Liver (tissue), 9 donors: ENCODE data around the gene KIF1A. TPM values are rescaled to one million over a fixed set of nuclear protein-coding genes. Genes with fewer than 3 reads are reported as not detected.
"Not testable (repeated sequence)": the region's sequence is repeated elsewhere in the genome, so short reads cannot be mapped to it uniquely, and the experiment has no call there.

Experiments
- DNase-seq: peaks from one replicate; pipeline ENCODE4 v3.0.0-alpha.2; 2017; ENCODE audit warnings: low spot score
- H3K27ac ChIP-seq, 2 donors: one replicate each; pipeline ENCODE4 v1.7.0; 2013; ENCODE audit warnings: inconsistent platforms in 2 of 2, low read length in 2 of 2, control low read depth in 1 of 2, low read depth in 1 of 2, mild to moderate bottlenecking in 1 of 2
- H3K27me3 ChIP-seq, 4 donors: one replicate each; pipeline versions ENCODE4 v1.6.1 to v1.7.0; 2013; ENCODE audit warnings: low read length in 3 of 4, inconsistent platforms in 1 of 4, mild to moderate bottlenecking in 1 of 4, moderate library complexity in 1 of 4; ENCODE audit not compliant: control insufficient read depth in 4 of 4, insufficient read depth in 4 of 4
- H3K36me3 ChIP-seq, 4 donors: one replicate each; pipeline versions ENCODE4 v1.6.1 to v1.7.0; 2013; ENCODE audit warnings: low read length in 3 of 4, mild to moderate bottlenecking in 3 of 4, low read depth in 1 of 4, moderate library complexity in 1 of 4; ENCODE audit not compliant: control insufficient read depth in 4 of 4, insufficient read depth in 3 of 4
- H3K4me1 ChIP-seq, 4 donors: one replicate each; pipeline versions ENCODE4 v1.6.1 to v1.7.0; 2013; ENCODE audit warnings: low read length in 3 of 4, mild to moderate bottlenecking in 3 of 4, moderate library complexity in 1 of 4; ENCODE audit not compliant: control insufficient read depth in 4 of 4, insufficient read depth in 4 of 4
- H3K4me3 ChIP-seq, 3 donors: one replicate each; pipeline versions ENCODE4 v1.6.1 to v1.7.0; 2013; ENCODE audit warnings: low read length in 3 of 3, control low read depth in 1 of 3, low read depth in 1 of 3, mild to moderate bottlenecking in 1 of 3
- H3K9ac ChIP-seq, 2 donors: one replicate each; pipeline ENCODE4 v1.7.0; 2013; ENCODE audit warnings: low read length in 2 of 2, mild to moderate bottlenecking in 2 of 2, moderate library complexity in 2 of 2, control low read depth in 1 of 2, low read depth in 1 of 2
- H3K9me3 ChIP-seq, 4 donors: one replicate each; pipeline versions ENCODE4 v1.6.1 to v1.7.0; 2013; ENCODE audit warnings: low read length in 3 of 4; ENCODE audit not compliant: control insufficient read depth in 4 of 4
- ATF3 ChIP-seq: IDR thresholded peaks from 2 replicates; pipeline ENCODE4 v1.6.1; 2016; ENCODE audit warnings: antibody characterized with exemption
- CTCF ChIP-seq: fragments of 150-350 bp; IDR thresholded peaks from 2 replicates; pipeline ENCODE4 v1.5.1; 2017; ENCODE audit warnings: improper control_type of control experiment, low read depth, low read length; ENCODE audit not compliant: missing input control
- EGR1 ChIP-seq, 2 donors: IDR thresholded peaks; 2 replicates each; pipeline ENCODE4 v1.6.1; 2016 to 2018; ENCODE audit warnings: antibody characterized with exemption in 2 of 2, low read depth in 2 of 2
- FOXA1 ChIP-seq: IDR thresholded peaks from 2 replicates; pipeline ENCODE4 v1.6.1; 2016; ENCODE audit warnings: antibody characterized with exemption
- FOXA2 ChIP-seq: IDR thresholded peaks from 2 replicates; pipeline ENCODE4 v1.6.1; 2016; ENCODE audit warnings: antibody characterized with exemption
- GABPA ChIP-seq, 2 donors: IDR thresholded peaks in 1 of 2; conservative IDR thresholded peaks in 1 of 2; 2 replicates each; pipeline ENCODE4 v1.6.1; 2016; ENCODE audit warnings: antibody characterized with exemption in 2 of 2, mild to moderate bottlenecking in 1 of 2, moderate library complexity in 1 of 2
- HNF4A ChIP-seq, 2 donors: conservative IDR thresholded peaks; 2 replicates each; pipeline ENCODE4 v1.6.1; 2016; ENCODE audit warnings: antibody characterized with exemption in 2 of 2, mild to moderate bottlenecking in 2 of 2
- JUND ChIP-seq, 2 donors: IDR thresholded peaks; 2 replicates each; pipeline ENCODE4 v1.6.1; 2016; ENCODE audit warnings: antibody characterized with exemption in 2 of 2
- MAX ChIP-seq: IDR thresholded peaks from 2 replicates; pipeline ENCODE4 v1.6.1; 2016; ENCODE audit warnings: antibody characterized with exemption
- RAD21 ChIP-seq, 2 donors: IDR thresholded peaks; 2 replicates each; pipeline ENCODE4 v1.6.1; 2016; ENCODE audit warnings: antibody characterized with exemption in 2 of 2, mild to moderate bottlenecking in 2 of 2
- RXRA ChIP-seq, 2 donors: IDR thresholded peaks; 2 replicates each; pipeline ENCODE4 v1.6.1; 2017 to 2018; ENCODE audit warnings: antibody characterized with exemption in 2 of 2, mild to moderate bottlenecking in 1 of 2
- SP1 ChIP-seq: IDR thresholded peaks from 2 replicates; pipeline ENCODE4 v1.6.1; 2018; ENCODE audit warnings: antibody characterized with exemption, mild to moderate bottlenecking
- WGBS: extraction: QIAGEN DNeasy Blood & Tissue Kit; methylation state at CpG from one replicate; pipeline ENCODE4 v1.1.7; 2013; 5-methylcytosine and 5-hydroxymethylcytosine counted together
- polyA plus RNA-seq, 2 donors: library from polyadenylated mRNA; stranded (reverse) in 1 of 2; unstranded in 1 of 2; fragments of 200-250 nt in 1 of 2; fragments of >200 nt in 1 of 2; fragmentation: Nextera tagmentation in 1 of 2; extraction: Ambion mirVana in 1 of 2; gene quantifications; one replicate each; pipeline versions ENCODE4 v1.2.1 to v1.2.3, GENCODE V29; 2013 to 2015
- total RNA-seq, 2 donors: library from RNA; depleted of rRNA; stranded (reverse); fragments of >200 nt; gene quantifications; one replicate each; pipeline ENCODE4 v1.2.3, GENCODE V29; 2014
- donor health status: healthy.
- donor health status: healthy.
- donor health status: healthy.
- donor health status: healthy.
- donor health status: healthy.

KIF1A gene
- total and polyA plus RNA-seq, 4 donors = 0.03 to 0.21 (median 0.11) TPM

- Histone ChIP-seq H3K4me3 (no peak overlapping the region), H3K4me1 (peaks cover 7 to 28% (median 20%) of the 10 kb centered on the region in 4 donors), H3K36me3 (no peaks in the 10 kb centered on the region), H3K27me3 (no peaks in the 10 kb centered on the region), H3K9ac (no peak overlapping the region), H3K9me3 (no peaks in the 10 kb centered on the region), H3K27ac (no peak overlapping the region)
- DNase-seq = no peak
- 92% methylated on average over 13 of the region's 13 CpGs for WGBS
- TF ChIP-seq HNF4A (conservative IDR thresholded peaks at IDR 0.05) = no peak
- TF ChIP-seq FOXA2 = no peak
- TF ChIP-seq MAX = no peak
- no peak for TF ChIP-seq ATF3
- TF ChIP-seq SP1 = no peak
- no peak for TF ChIP-seq JUND (IDR thresholded peaks at IDR 0.05)
- TF ChIP-seq RAD21 (IDR thresholded peaks at IDR 0.05) = no peak
- TF ChIP-seq FOXA1 = no peak
- no peak for TF ChIP-seq CTCF
- TF ChIP-seq GABPA (IDR thresholded peaks at IDR 0.05 in 1 of 2, conservative IDR thresholded peaks at IDR 0.05 in 1 of 2) = no peak
These were observed 27.8 kb upstream of the KIF1A start for GRCh38 chr2:240847817-240848216.

- Histone ChIP-seq H3K27me3 (no peaks in the 10 kb centered on the region), H3K9ac (no peak overlapping the region), H3K9me3 (no peaks in the 10 kb centered on the region), H3K4me1 (peaks cover 7 to 26% (median 19%) of the 10 kb centered on the region in 4 donors), H3K4me3 (no peak overlapping the region), H3K36me3 (no peaks in the 10 kb centered on the region), H3K27ac (no peak overlapping the region)
- 58% methylated on average over 5 of the region's 5 CpGs for WGBS
- TF ChIP-seq HNF4A (conservative IDR thresholded peaks at IDR 0.05) = peak in 1 of 2 donors; percentile 21
- peak in 1 of 2 donors; percentile 44 for TF ChIP-seq RXRA (IDR thresholded peaks at IDR 0.05)
- TF ChIP-seq EGR1 (IDR thresholded peaks at IDR 0.05; ENCODE audit: low read depth in 2 of 2) = no peak
- TF ChIP-seq SP1 = peak; percentile 24
- no peak for DNase-seq
These were observed 27.0 kb upstream of the KIF1A start for GRCh38 chr2:240846873-240847595.

- peaks cover 4 to 19% (median 12%) of the 10 kb centered on the region in 4 donors for H3K4me1 ChIP-seq
- not testable (repeated sequence) for H3K9me3 ChIP-seq, H3K36me3 ChIP-seq, DNase-seq, H3K27me3 ChIP-seq, H3K9ac ChIP-seq, H3K27ac ChIP-seq, H3K4me3 ChIP-seq
- 77% methylated on average over 2 of the region's 2 CpGs for WGBS
- TF ChIP-seq HNF4A (conservative IDR thresholded peaks at IDR 0.05) (peak; percentile 71 to 73), SP1 (peak; percentile 20)
These were observed 26.3 kb upstream of the KIF1A start for GRCh38 chr2:240846309-240846708.
